ENCODE results near the gene CSDE1.

CSDE1 gene

DNA sequence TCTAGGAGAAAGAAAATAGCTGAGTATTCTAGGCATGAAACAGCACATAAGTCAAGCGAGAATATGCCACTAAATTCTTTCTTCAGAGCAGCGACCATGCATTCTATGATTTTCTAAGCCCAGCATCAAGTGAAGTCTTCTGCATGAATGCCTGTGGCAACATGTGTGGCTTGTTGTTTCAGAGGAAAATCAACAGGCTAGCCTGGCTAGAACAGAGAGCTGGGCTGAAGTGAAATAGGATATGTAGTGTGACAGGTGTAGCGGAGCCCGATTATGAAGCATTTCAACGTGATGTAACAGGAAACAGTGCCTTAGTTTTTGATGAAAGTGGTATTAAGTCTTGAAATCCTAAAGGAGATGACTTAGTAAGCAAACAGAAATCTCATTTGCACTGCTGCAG is 7.0 kb downstream of the CSDE1 start:
- Histone ChIP-seq H3K4me3 (ENCODE audit: insufficient read depth, low read depth, low read length) (no peak overlapping the region), H3K36me3 (ENCODE audit: control insufficient read depth, insufficient read depth, low read length) (peaks cover 10% of the 10 kb centered on the region), H3K9me3 (ENCODE audit: control insufficient read depth, low read length) (no peaks in the 10 kb centered on the region), H3K27ac (ENCODE audit: insufficient read depth, low read depth, low read length, poor library complexity, severe bottlenecking) (no peak overlapping the region), H3K4me1 (ENCODE audit: control insufficient read depth, insufficient read depth, low read length) (peaks cover 9% of the 10 kb centered on the region), H3K27me3 (ENCODE audit: control insufficient read depth, insufficient read depth, low read length, poor library complexity, severe bottlenecking) (no peaks in the 10 kb centered on the region)
- 93 to 95% methylated on average over 5 of the region's 5 CpGs for WGBS, 2 experiments

GRCh38 chr1:114749835-114750234 is 7.9 kb downstream of the CSDE1 start:
- Histone ChIP-seq H3K9me3 (ENCODE audit: control insufficient read depth, low read length) (no peaks in the 10 kb centered on the region), H3K27ac (ENCODE audit: insufficient read depth, low read depth, low read length, poor library complexity, severe bottlenecking) (no peak overlapping the region), H3K36me3 (ENCODE audit: control insufficient read depth, insufficient read depth, low read length) (peaks cover 10% of the 10 kb centered on the region), H3K4me3 (ENCODE audit: insufficient read depth, low read depth, low read length) (no peak overlapping the region), H3K4me1 (ENCODE audit: control insufficient read depth, insufficient read depth, low read length) (no peaks in the 10 kb centered on the region), H3K27me3 (ENCODE audit: control insufficient read depth, insufficient read depth, low read length, poor library complexity, severe bottlenecking) (no peaks in the 10 kb centered on the region)
- WGBS, 2 experiments, result 93 to 96% methylated on average over 5 of the region's 5 CpGs

- no peaks in the 10 kb centered on the region for H3K4me1 ChIP-seq (ENCODE audit: control insufficient read depth, insufficient read depth, low read length)
- no peak overlapping the region for H3K4me3 ChIP-seq (ENCODE audit: insufficient read depth, low read depth, low read length)
- WGBS, 2 experiments, result 79 to 81% methylated on average over 6 of the region's 6 CpGs
- H3K9me3 ChIP-seq (ENCODE audit: control insufficient read depth, low read length), result no peaks in the 10 kb centered on the region
- H3K36me3 ChIP-seq (ENCODE audit: control insufficient read depth, insufficient read depth, low read length), result peaks cover 10% of the 10 kb centered on the region
- H3K27ac ChIP-seq (ENCODE audit: insufficient read depth, low read depth, low read length, poor library complexity, severe bottlenecking), result no peak overlapping the region
- H3K27me3 ChIP-seq (ENCODE audit: control insufficient read depth, insufficient read depth, low read length, poor library complexity, severe bottlenecking), result no peaks in the 10 kb centered on the region
These were observed 11.2 kb downstream of the CSDE1 start for GRCh38 chr1:114746450-114747121.

- WGBS, 2 experiments, result 90 to 93% methylated on average over 1 of the region's 2 CpGs
- peaks cover 10% of the 10 kb centered on the region for H3K36me3 ChIP-seq (ENCODE audit: control insufficient read depth, insufficient read depth, low read length)
- no peak overlapping the region for H3K27ac ChIP-seq (ENCODE audit: insufficient read depth, low read depth, low read length, poor library complexity, severe bottlenecking)
These were observed 12.5 kb downstream of the CSDE1 start for GRCh38 chr1:114745291-114745690.

DNA sequence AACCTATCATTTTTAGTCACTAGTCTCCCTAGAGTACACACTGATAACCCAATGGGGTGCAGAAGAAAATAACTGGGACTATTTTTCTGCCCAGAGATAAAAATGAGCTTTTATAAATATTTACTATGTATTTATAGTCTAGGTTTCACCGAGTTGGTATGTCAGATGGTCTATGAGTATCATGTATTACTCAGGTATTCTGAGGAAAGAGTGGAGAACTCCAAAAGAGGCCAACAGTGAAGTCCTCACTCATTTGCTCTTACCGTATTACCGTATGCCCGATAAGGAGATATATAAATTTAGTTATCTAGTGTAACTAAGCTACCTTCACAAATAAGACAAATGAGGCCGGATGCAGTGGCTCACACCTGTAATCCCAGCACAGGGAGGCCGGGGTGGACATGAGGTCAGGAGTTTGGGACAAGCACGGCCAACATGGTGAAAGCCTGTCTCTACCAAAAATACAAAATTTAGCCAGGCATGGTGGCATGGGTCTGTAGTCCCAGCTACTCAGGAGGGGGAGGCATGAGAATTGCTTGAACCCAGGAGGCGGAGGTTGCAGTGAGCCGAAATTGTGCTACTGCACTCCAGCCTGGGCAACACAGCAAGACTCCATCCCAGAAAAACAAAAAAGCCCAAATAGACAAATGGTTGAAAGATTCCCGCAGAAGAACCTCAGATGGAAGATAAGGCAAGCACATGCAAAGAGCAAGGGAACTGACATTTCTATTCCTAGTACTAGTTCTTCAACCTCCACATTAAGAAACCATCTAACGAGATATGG is 15.6 kb downstream of the CSDE1 start:
- no peaks in the 10 kb centered on the region for H3K9me3 ChIP-seq (ENCODE audit: control insufficient read depth, low read length)
- no peak overlapping the region for H3K4me3 ChIP-seq (ENCODE audit: insufficient read depth, low read depth, low read length)
- no peaks in the 10 kb centered on the region for H3K4me1 ChIP-seq (ENCODE audit: control insufficient read depth, insufficient read depth, low read length)
- WGBS, 2 experiments, result 94 to 97% methylated on average over 8 to 11 of the region's 11 CpGs
- H3K27me3 ChIP-seq (ENCODE audit: control insufficient read depth, insufficient read depth, low read length, poor library complexity, severe bottlenecking), result no peaks in the 10 kb centered on the region
- H3K36me3 ChIP-seq (ENCODE audit: control insufficient read depth, insufficient read depth, low read length), result no peaks in the 10 kb centered on the region
- no peak overlapping the region for H3K27ac ChIP-seq (ENCODE audit: insufficient read depth, low read depth, low read length, poor library complexity, severe bottlenecking)

More at GRCh38 chr1:114745291-114745690, 12.5 kb downstream of the CSDE1 start:
- Histone ChIP-seq H3K9me3 (ENCODE audit: control insufficient read depth, low read length) (no peaks in the 10 kb centered on the region), H3K4me1 (ENCODE audit: control insufficient read depth, insufficient read depth, low read length) (no peaks in the 10 kb centered on the region), H3K27me3 (ENCODE audit: control insufficient read depth, insufficient read depth, low read length, poor library complexity, severe bottlenecking) (no peaks in the 10 kb centered on the region), H3K4me3 (ENCODE audit: insufficient read depth, low read depth, low read length) (no peak overlapping the region)

DNA sequence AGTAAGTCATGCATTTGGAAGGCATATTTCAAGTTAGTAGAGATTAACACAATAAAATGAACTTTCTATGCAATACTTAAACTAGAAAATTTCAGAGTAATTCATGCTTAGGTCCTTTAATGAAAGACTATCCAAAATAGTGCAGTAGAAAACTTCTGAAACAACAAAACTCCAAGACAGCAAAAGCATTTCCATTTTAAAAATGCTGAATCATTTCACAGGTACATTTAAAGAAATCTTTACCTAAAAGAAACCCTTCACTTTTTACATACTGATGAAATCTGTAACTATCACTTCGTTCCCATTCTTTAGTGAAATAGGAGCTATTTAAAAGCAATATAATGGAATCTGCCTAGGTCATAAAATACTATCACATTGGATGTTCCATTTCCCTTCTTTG is 17.5 kb downstream of the CSDE1 start:
- Histone ChIP-seq H3K4me3 (ENCODE audit: insufficient read depth, low read depth, low read length) (no peak overlapping the region), H3K4me1 (ENCODE audit: control insufficient read depth, insufficient read depth, low read length) (no peaks in the 10 kb centered on the region), H3K36me3 (ENCODE audit: control insufficient read depth, insufficient read depth, low read length) (peaks cover 18% of the 10 kb centered on the region), H3K27ac (ENCODE audit: insufficient read depth, low read depth, low read length, poor library complexity, severe bottlenecking) (no peak overlapping the region), H3K27me3 (ENCODE audit: control insufficient read depth, insufficient read depth, low read length, poor library complexity, severe bottlenecking) (no peaks in the 10 kb centered on the region), H3K9me3 (ENCODE audit: control insufficient read depth, low read length) (no peaks in the 10 kb centered on the region)
- 100% methylated on average over 1 of the region's 1 CpG; no CpG with 5 or more reads in 1 of the 2 experiments for WGBS, 2 experiments

- peaks cover 44% of the 10 kb centered on the region for H3K36me3 ChIP-seq (ENCODE audit: control insufficient read depth, insufficient read depth, low read length)
- no peak overlapping the region for H3K4me3 ChIP-seq (ENCODE audit: insufficient read depth, low read depth, low read length)
- H3K9me3 ChIP-seq (ENCODE audit: control insufficient read depth, low read length), result no peaks in the 10 kb centered on the region
- no peaks in the 10 kb centered on the region for H3K27me3 ChIP-seq (ENCODE audit: control insufficient read depth, insufficient read depth, low read length, poor library complexity, severe bottlenecking)
- no peaks in the 10 kb centered on the region for H3K4me1 ChIP-seq (ENCODE audit: control insufficient read depth, insufficient read depth, low read length)
- 94 to 97% methylated on average over 6 of the region's 6 CpGs for WGBS, 2 experiments
- H3K27ac ChIP-seq (ENCODE audit: insufficient read depth, low read depth, low read length, poor library complexity, severe bottlenecking), result no peak overlapping the region
These were observed 20.4 kb downstream of the CSDE1 start for GRCh38 chr1:114737314-114737849.

DNA sequence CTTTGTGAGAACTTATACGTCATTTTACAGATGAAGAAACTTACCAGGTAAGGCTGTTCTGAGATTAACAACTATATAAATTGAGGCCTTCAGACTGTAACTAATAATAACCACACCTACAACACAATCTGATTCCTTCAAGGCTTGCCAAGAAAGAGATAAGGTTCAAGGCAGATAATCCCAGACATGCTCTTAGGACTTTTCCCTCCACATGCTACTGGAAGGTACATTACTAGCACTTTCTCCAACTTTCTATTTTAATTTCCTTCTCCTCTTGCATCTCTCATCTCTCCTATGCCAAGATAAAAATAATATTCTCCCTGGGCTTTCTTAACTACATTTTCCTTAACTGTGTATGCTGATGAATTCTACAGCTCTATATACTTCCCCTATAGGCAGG is 22.3 kb downstream of the CSDE1 start:
- no peaks in the 10 kb centered on the region for H3K9me3 ChIP-seq (ENCODE audit: control insufficient read depth, low read length)
- H3K27ac ChIP-seq (ENCODE audit: insufficient read depth, low read depth, low read length, poor library complexity, severe bottlenecking), result no peak overlapping the region
- no peaks in the 10 kb centered on the region for H3K4me1 ChIP-seq (ENCODE audit: control insufficient read depth, insufficient read depth, low read length)
- no peaks in the 10 kb centered on the region for H3K27me3 ChIP-seq (ENCODE audit: control insufficient read depth, insufficient read depth, low read length, poor library complexity, severe bottlenecking)
- no peak overlapping the region for H3K4me3 ChIP-seq (ENCODE audit: insufficient read depth, low read depth, low read length)
- WGBS, 2 experiments, result 89 to 100% methylated on average over 1 of the region's 1 CpG
- H3K36me3 ChIP-seq (ENCODE audit: control insufficient read depth, insufficient read depth, low read length), result peaks cover 57% of the 10 kb centered on the region

GRCh38 chr1:114729782-114730181 is 28.0 kb downstream of the CSDE1 start:
- H3K4me3 ChIP-seq (ENCODE audit: insufficient read depth, low read depth, low read length), result no peak overlapping the region
- H3K36me3 ChIP-seq (ENCODE audit: control insufficient read depth, insufficient read depth, low read length), result peaks cover 80% of the 10 kb centered on the region
- no peaks in the 10 kb centered on the region for H3K27me3 ChIP-seq (ENCODE audit: control insufficient read depth, insufficient read depth, low read length, poor library complexity, severe bottlenecking)
- no peaks in the 10 kb centered on the region for H3K9me3 ChIP-seq (ENCODE audit: control insufficient read depth, low read length)
- WGBS, 2 experiments, result no CpG with 5 or more reads among the region's 1 CpG
- no peaks in the 10 kb centered on the region for H3K4me1 ChIP-seq (ENCODE audit: control insufficient read depth, insufficient read depth, low read length)
- no peak overlapping the region for H3K27ac ChIP-seq (ENCODE audit: insufficient read depth, low read depth, low read length, poor library complexity, severe bottlenecking)

DNA sequence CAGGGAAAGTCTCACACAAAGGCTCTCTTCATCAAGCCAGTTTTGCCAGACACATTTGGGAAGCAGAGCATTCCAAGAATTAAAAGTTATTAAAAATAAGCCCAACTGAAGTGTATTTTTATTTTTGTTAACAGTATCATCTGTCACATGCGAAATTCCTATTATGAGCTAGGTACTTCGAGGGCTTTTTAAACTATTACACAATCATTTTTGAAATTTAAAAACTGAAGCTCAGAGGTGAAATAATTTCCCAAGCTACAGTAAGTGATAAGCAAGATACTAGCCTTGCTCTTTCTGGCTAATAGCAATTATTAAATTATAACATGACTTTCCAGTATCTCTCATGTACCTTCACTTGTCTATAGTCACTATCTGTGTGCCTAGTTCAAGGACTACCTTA is 29.2 kb downstream of the CSDE1 start:
- no peaks in the 10 kb centered on the region for H3K9me3 ChIP-seq (ENCODE audit: control insufficient read depth, low read length)
- no peak overlapping the region for H3K27ac ChIP-seq (ENCODE audit: insufficient read depth, low read depth, low read length, poor library complexity, severe bottlenecking)
- 93 to 97% methylated on average over 2 of the region's 2 CpGs for WGBS, 2 experiments
- H3K36me3 ChIP-seq (ENCODE audit: control insufficient read depth, insufficient read depth, low read length), result peaks cover 72% of the 10 kb centered on the region
- H3K27me3 ChIP-seq (ENCODE audit: control insufficient read depth, insufficient read depth, low read length, poor library complexity, severe bottlenecking), result no peaks in the 10 kb centered on the region
- no peak overlapping the region for H3K4me3 ChIP-seq (ENCODE audit: insufficient read depth, low read depth, low read length)
- H3K4me1 ChIP-seq (ENCODE audit: control insufficient read depth, insufficient read depth, low read length), result no peaks in the 10 kb centered on the region
